HL-60/S4 treated with retinoic acid at 250 ng/mL for 4 days and 3 days (cell line): ENCODE measurements around the gene RASSF5.

Experiments
- in situ Hi-C: fragments of 300-500 bp; cut with MboI; formaldehyde crosslinking; loops from 2 replicates; pipeline ENCODE4 v1.7.0; 2022; ENCODE audit warnings: low sequenced_read_pairs

RASSF5 gene

DNA sequence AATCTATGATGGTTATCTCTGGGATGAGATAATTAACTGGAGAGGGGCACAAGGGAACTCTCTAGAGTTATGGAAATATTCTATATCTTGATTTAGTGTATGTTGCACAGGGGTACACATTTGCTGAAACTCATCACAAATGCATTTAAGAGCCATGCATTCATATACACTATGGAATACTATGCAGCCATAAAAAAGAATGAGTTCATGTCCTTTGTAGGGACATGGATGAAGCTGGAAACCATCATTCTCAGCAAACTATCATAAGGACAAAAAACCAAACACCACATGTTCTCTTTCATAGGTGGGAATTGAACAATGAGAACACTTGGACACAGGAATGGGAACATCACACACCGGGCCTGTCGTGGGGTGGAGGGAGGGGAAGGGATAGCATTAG lies 119.1 kb downstream of the RASSF5 start:
- in situ Hi-C loops, result loop anchor here (25.0 kb wide), 1 partner anchor 286 kb away; the partner anchor contains the start of gene FCMR

DNA sequence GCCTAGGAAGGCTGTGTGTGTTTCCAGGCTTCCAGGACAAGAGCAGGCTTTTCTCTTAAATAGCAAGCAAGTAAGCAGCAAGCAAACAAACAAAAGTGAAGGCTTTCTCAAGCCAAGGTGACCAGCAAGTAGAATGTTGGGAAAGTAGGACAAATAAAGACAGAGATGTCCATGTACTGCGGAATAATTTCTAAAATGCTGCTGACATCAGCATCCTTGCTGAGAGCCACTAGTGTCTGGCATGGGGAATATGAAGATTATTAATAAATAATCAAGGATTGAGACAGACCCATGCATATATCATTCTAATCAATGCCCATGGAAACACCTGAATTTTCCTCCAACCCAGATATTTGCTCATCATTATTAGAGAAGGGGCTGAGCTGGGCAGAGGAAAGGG lies 121.6 kb downstream of the RASSF5 start:
- in situ Hi-C loops, result loop anchor here (25.0 kb wide), 1 partner anchor 283 kb away; the partner anchor contains the start of gene FCMR

DNA sequence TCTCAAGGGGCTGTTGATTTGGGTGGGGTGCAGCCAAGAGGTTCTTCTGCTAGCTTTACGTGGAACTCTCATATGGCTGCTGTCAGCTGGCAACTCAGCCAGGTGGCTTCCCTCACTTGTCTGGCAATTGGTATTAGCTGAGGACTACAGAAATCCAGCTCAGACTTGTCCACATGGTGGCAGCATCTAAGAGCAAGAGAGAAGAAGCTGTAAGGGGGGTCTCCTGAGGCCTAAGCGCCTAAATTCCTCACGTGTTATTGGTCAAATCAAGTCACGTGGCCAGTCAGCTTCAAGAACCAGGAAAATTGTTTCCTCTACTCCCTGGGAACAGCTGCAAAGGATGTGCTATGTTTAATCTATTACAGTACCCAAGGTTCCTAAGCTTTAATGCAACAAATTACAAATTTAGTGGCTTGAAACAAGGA lies 123.8 kb downstream of the RASSF5 start:
- in situ Hi-C loops, result loop anchor here (25.0 kb wide), 1 partner anchor 281 kb away; the partner anchor contains the start of gene FCMR

DNA sequence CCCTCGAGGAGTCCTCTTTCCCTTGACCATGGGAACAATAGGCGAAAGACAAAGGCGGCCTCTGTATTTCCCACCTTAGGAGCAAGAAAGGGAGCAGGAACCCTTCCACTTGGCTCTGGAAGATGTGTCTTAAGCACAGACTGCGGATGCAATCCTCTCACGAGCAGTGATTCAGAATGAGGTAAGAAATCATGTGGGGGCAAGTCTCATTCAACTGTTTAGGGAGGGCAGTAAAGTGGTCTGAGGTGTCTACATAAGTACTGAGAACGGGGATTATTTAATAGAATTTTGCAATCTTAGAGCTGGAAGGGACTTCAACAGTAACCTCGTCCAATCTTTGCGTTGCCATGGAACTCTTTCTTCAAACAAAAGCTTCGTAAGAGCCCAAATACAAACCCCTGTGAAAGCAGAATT lies 126.4 kb downstream of the RASSF5 start:
- in situ Hi-C loops, result loop anchor here (25.0 kb wide), 1 partner anchor 279 kb away; the partner anchor contains the start of gene FCMR

DNA sequence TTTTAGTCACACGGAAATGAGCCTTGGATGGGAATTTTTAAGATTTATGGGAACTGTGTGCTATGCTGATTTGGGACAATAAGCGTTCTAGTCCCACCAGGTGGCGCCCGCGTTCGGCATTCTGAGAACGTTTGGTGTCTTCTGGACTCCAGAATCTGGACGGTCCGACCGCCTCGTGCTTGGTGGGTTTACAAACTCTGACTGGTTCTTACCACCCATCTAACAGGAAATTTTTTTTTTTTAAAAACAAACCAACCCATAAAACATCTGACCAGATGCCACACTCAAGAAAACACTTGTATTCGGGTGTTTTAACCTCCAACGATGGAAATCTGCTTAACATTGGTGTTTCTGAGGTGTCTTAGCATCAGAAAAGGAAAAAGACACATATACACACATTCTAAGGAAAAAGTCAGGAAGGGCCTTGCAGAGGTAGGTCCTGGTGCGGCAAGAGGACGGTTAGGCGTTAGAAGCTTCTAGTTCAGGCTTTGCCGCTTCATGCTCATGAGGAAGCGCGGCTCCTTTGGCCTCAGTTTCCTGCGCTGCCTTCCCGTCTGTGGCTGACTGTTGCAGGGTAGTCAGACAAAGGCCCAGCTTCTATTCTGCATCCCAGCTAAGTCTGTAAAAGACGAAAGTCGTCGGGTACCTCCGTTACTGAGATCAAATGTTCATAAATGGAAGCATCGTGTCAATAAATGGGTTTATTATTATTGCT lies 127.2 kb downstream of the RASSF5 start:
- in situ Hi-C loops, result loop anchor here (25.0 kb wide), 1 partner anchor 278 kb away; the partner anchor contains the start of gene FCMR

DNA sequence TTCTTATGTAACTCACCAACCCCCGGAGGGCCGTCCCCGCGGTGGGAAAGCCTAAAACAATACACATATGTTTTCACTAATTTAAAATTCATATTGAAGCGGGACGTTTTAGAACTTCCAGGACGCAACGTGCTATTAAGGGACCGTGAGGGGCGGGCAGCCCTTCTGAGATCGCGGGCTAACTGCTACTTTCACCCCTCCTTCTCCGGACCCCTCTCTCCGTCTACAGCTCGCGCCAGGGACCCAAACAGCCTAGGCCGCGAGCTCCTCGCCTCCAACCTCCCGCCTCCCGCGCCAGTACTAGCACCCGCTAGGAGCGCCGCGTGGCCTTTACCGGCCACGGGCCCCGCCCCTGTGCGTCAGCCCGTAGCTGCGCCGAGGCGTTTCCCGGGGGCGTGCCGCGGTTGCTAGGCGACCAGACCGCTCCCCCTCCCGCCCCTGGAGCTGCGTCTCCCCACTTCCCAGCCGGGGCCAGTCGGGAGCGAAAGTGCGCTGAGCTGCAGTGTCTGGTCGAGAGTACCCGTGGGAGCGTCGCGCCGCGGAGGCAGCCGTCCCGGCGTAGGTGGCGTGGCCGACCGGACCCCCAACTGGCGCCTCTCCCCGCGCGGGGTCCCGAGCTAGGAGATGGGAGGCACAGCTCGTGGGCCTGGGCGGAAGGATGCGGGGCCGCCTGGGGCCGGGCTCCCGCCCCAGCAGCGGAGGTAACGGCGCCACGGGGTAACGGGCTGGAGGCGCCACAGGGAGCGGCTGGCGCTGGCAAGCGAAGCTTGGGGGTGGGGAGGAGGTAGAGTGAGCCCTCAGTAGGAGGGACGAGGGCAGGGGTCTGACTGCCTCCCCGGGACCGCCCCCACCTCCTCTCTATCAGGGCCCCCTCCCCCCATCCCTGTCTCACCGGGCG lies 128.0 kb downstream of the RASSF5 start, which contains the start of gene DYRK3:
Gene DYRK3, plus strand, starts transcription at position 457 of the 898 bp plus-strand sequence. Its CDS starts 168 bp downstream, at position 625.
- in situ Hi-C loops, result loop anchor here (25.0 kb wide), 1 partner anchor 277 kb away; the partner anchor contains the start of gene FCMR

DNA sequence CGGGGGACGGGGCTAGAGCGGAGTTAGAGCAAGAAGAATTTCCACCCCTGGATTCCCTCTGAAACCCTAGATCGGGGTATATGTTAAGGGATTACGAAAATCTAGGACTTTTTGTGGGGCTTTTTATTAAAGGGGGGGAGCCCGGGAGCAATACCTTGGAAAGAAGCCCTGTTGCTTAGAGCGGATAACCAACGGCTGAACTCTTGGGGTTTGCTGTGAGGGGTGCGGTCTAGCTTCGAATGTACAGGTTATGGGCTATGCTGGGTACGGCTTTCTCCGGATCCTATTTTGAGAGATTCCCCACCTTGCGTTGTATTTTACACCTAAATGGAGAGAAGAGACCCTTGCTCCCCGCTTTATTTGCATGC lies 128.6 kb downstream of the RASSF5 start:
- in situ Hi-C loops, result loop anchor here (25.0 kb wide), 1 partner anchor 276 kb away; the partner anchor contains the start of gene FCMR

DNA sequence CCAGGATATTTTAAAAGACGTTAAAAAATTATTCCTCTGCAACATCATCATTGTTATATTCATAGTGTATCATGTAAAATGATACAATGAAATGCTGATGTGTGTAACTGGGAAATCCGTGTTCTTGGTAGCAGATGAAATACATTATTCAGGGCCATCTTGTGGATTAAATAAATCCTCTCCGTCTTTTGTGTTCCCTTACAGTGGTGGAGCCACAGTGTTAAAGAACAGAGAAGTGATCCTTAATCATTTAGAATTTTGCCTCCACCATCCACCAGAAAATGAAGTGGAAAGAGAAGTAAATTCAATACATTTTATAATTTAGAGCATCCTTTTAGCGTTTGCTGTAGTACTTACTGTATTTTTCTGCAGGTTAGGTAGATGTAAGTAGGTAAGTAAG lies 129.3 kb downstream of the RASSF5 start:
- in situ Hi-C loops, result loop anchor here (25.0 kb wide), 1 partner anchor 276 kb away; the partner anchor contains the start of gene FCMR

DNA sequence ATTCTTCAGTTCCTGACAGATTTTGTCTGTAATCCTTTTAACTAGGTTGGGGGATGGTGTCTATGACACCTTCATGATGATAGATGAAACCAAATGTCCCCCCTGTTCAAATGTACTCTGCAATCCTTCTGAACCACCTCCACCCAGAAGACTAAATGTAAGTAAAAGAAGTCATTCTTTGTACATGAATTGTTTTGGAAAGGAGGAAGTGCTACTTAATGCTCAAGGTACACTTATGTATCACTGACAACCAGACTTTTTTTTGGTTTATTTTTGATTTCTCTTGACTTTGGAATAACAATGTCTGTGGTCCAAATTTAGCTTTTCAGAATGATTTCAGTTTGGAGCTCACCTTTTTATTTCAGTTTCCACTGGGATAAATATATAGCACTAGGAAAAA lies 130.3 kb downstream of the RASSF5 start:
- in situ Hi-C loops, result loop anchor here (25.0 kb wide), 1 partner anchor 275 kb away; the partner anchor contains the start of gene FCMR
